HepG2 (cell line): Measurements from ENCODE around the gene PSMB3. TPM values are rescaled to one million over a fixed set of nuclear protein-coding genes. Genes with fewer than 3 reads are reported as not detected.
A peak's percentile ranks its signal among the peaks of the same experiment; 100 is the strongest.

Source experiments
- ADNP ChIP-seq: sonication (generic); formaldehyde crosslinking; IDR thresholded peaks from 2 replicates; pipeline ENCODE4 v1.4.0; 2020; ENCODE audit warnings: missing genetic modification reagents
- ATF7 ChIP-seq, 2 experiments: fragments of 450-650 bp in 1 of 2; sonication (generic) in 1 of 2; formaldehyde crosslinking in 1 of 2; IDR thresholded peaks; 2 replicates each; pipeline versions ENCODE4 v1.4.0 to v1.6.1; 2016 to 2020; ENCODE audit warnings: antibody characterized with exemption in 1 of 2, mild to moderate bottlenecking in 1 of 2, missing genetic modification reagents in 1 of 2
- ESRRA ChIP-seq: sonication (generic); formaldehyde crosslinking; IDR thresholded peaks from 2 replicates; pipeline ENCODE4 v1.5.1; 2020; ENCODE audit warnings: mild to moderate bottlenecking, low read depth, missing genetic modification reagents
- GATAD2A ChIP-seq: IDR thresholded peaks from 2 replicates; pipeline ENCODE4 v1.6.1; 2016
- HMG20A ChIP-seq: IDR thresholded peaks from 2 replicates; pipeline ENCODE4 v1.6.1; 2016; ENCODE audit warnings: borderline replicate concordance
- HOXA7 ChIP-seq: sonication (generic); formaldehyde crosslinking; IDR thresholded peaks from 2 replicates; pipeline ENCODE4 v1.8.1; 2022; ENCODE audit warnings: mild to moderate bottlenecking, missing genetic modification reagents, moderate library complexity
- IRF2 ChIP-seq: IDR thresholded peaks from 2 replicates; pipeline ENCODE4 v1.6.1; 2018; ENCODE audit warnings: missing genetic modification reagents, missing compliant biosample characterization
- MEIS2 ChIP-seq: sonication (generic); formaldehyde crosslinking; IDR thresholded peaks from 2 replicates; pipeline ENCODE4 v1.9.0; 2021; ENCODE audit warnings: mild to moderate bottlenecking, missing genetic modification reagents
- MYC ChIP-seq: sonication (generic); formaldehyde crosslinking; IDR thresholded peaks from 2 replicates; pipeline ENCODE4 v1.9.0; 2021; ENCODE audit warnings: missing genetic modification reagents, borderline replicate concordance
- NAIF1 ChIP-seq: sonication (generic); formaldehyde crosslinking; IDR thresholded peaks from 2 replicates; pipeline ENCODE4 v1.5.0; 2020; ENCODE audit warnings: mild to moderate bottlenecking, missing genetic modification reagents, borderline replicate concordance
- NCOA1 ChIP-seq: sonication (generic); formaldehyde crosslinking; IDR thresholded peaks from 2 replicates; pipeline ENCODE4 v1.9.0; 2021; ENCODE audit warnings: missing genetic modification reagents
- NFATC3 ChIP-seq: sonication (generic); formaldehyde crosslinking; IDR thresholded peaks from 2 replicates; pipeline ENCODE4 v1.5.1; 2020; ENCODE audit warnings: mild to moderate bottlenecking, missing genetic modification reagents
- PHF8 ChIP-seq: sonication (generic); formaldehyde crosslinking; IDR thresholded peaks from 2 replicates; pipeline ENCODE4 v1.5.0; 2020; ENCODE audit warnings: missing genetic modification reagents
- POLR2G ChIP-seq: fragments of 200-400 bp; formaldehyde crosslinking; IDR thresholded peaks from 2 replicates; pipeline ENCODE4 v1.6.1; 2018; ENCODE audit warnings: mild to moderate bottlenecking, low read depth, low read length, moderate library complexity
- REL ChIP-seq: sonication (generic); formaldehyde crosslinking; conservative IDR thresholded peaks from 2 replicates; pipeline ENCODE4 v1.8.0; 2022; ENCODE audit warnings: mild to moderate bottlenecking, missing genetic modification reagents, moderate library complexity
- SAP130 ChIP-seq: IDR thresholded peaks from 2 replicates; pipeline ENCODE4 v1.6.1; 2016; ENCODE audit warnings: low read depth
- SIN3B ChIP-seq: fragments of 150-350 bp; IDR thresholded peaks from 2 replicates; pipeline ENCODE4 v1.6.1; 2014; ENCODE audit warnings: low read length
- SOX5 ChIP-seq: IDR thresholded peaks from 2 replicates; pipeline ENCODE4 v1.6.1; 2016; ENCODE audit warnings: borderline replicate concordance
- ZNF205 ChIP-seq: IDR thresholded peaks from 2 replicates; pipeline ENCODE4 v1.6.1; 2018; ENCODE audit warnings: missing biosample characterization, missing genetic modification reagents
- ZNF562 ChIP-seq: sonication (generic); formaldehyde crosslinking; IDR thresholded peaks from 2 replicates; pipeline ENCODE4 v1.8.0; 2022; ENCODE audit warnings: missing genetic modification reagents, borderline replicate concordance
- ZNF577 ChIP-seq: sonication (generic); formaldehyde crosslinking; IDR thresholded peaks from 2 replicates; pipeline ENCODE4 v1.4.0; 2020; ENCODE audit warnings: mild to moderate bottlenecking, low read depth, missing genetic modification reagents, borderline replicate concordance
- ZNF639 ChIP-seq: conservative IDR thresholded peaks from 2 replicates; pipeline ENCODE4 v1.6.1; 2018; ENCODE audit warnings: missing genetic modification reagents
- ZNF724P ChIP-seq: sonication (generic); formaldehyde crosslinking; IDR thresholded peaks from 2 replicates; pipeline ENCODE4 v1.8.0; 2022; ENCODE audit warnings: missing genetic modification reagents, borderline replicate concordance
- polyA plus RNA-seq, 8 experiments: library from polyadenylated mRNA; depleted of rRNA in 3 of 8; stranded (reverse) in 7 of 8; unstranded in 1 of 8; fragments of >200 nt; fragmentation: Illumina TruSeq in 4 of 8; extraction: Trizol in 4 of 8; gene quantifications; 2 replicates each; pipeline versions ENCODE4 v1.2.1 to v1.2.3, GENCODE V29; 2011 to 2016; ENCODE audit warnings: low read depth in 4 of 8, missing spikeins in 1 of 8, mixed read lengths in 1 of 8; ENCODE audit not compliant: insufficient read depth in 1 of 8
- total RNA-seq, 5 experiments: library from RNA; depleted of rRNA; stranded (reverse); fragments of >200 nt; fragmentation: Illumina TruSeq; extraction: Trizol; gene quantifications; 2 replicates each; pipeline ENCODE4 v1.2.3, GENCODE V29; 2016; ENCODE audit warnings: low read depth in 1 of 5
- TF ChIP-seq, protein P1 (sequence below): sonication (generic); formaldehyde crosslinking; IDR thresholded peaks from 2 replicates; pipeline ENCODE4 v1.9.0; 2021; ENCODE audit warnings: missing genetic modification reagents, mild to moderate bottlenecking, borderline replicate concordance
- TF ChIP-seq, protein P2 (sequence below): sonication (generic); formaldehyde crosslinking; IDR thresholded peaks from 2 replicates; pipeline ENCODE4 v1.5.0; 2020; ENCODE audit warnings: mild to moderate bottlenecking, missing genetic modification reagents, borderline replicate concordance
- TF ChIP-seq, protein P3 (sequence below): sonication (generic); formaldehyde crosslinking; IDR thresholded peaks from 2 replicates; pipeline ENCODE4 v1.5.0; 2020; ENCODE audit warnings: missing genetic modification reagents

Gene PSMB3
- total and polyA plus RNA-seq, 2 of the 13 experiments (the other 11 are each of a cell fraction or from before 2014, with no cell fraction given), result 366 to 517 TPM

DNA sequence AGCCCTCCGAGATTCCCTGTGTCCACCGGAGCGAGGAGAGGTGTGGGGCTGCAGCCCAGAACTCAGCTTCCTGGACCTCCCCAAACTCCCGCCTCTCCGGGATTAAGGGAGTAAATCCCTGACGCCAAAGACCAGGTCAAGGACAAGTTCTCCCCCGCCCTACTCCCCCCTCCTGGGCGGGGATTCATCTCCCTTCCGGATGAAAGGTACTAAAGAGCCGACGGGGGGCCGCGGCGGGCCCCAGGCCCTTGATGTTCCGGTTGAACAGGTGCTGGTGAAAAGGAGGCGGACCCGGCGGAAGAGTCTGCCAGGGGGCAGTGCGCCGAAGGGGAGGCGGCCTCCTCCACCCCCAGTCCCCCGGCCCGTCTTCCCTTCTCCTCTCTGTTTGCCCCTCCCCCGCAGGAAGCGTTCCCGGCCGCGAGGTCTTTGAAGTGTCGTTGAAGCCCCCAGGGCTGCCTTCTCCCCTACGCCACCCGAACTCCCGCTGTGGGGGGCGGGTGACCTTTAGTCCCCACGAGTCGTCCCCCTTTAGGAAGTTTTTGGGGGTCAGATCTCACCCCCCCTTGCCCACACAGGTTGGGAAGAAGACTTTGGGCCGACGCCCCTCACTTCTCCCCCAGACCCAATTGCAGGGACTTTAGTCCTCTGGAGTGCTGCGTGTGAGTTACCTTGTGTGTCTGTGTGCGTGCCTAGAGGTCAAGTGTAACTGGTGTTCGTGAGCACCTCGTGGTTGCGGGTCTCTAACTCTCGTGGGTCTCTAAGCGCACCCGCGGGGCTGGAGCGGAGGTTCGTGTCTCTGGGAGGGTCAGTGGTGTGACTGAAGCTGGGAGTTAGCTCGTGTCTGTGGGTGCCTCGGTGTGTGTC is 48.6 kb upstream of the PSMB3 start (continued):
- peak; percentile 95 for TF ChIP-seq REL (CRISPR knock-in tag)
- TF ChIP-seq, protein P1, sequence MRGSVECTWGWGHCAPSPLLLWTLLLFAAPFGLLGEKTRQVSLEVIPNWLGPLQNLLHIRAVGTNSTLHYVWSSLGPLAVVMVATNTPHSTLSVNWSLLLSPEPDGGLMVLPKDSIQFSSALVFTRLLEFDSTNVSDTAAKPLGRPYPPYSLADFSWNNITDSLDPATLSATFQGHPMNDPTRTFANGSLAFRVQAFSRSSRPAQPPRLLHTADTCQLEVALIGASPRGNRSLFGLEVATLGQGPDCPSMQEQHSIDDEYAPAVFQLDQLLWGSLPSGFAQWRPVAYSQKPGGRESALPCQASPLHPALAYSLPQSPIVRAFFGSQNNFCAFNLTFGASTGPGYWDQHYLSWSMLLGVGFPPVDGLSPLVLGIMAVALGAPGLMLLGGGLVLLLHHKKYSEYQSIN (CRISPR knock-in tag), result no peak
- TF ChIP-seq IRF2 (CRISPR knock-in tag), result peak; percentile 97
- TF ChIP-seq NFATC3 (CRISPR knock-in tag), result peak; percentile 17; the same call in 1 of the 2 replicates
- peak; percentile 99 for TF ChIP-seq SAP130 (CRISPR knock-in tag)
- TF ChIP-seq ZNF577, result 0 out of 2 replicates have a peak, but pooled peaks have one; percentile 30
- peak; percentile 99 for TF ChIP-seq NCOA1 (CRISPR knock-in tag)
- peak; percentile 85 for TF ChIP-seq ESRRA (CRISPR knock-in tag)
- TF ChIP-seq MYC, result peak; percentile 88
- peak; percentile 98 for TF ChIP-seq MEIS2 (CRISPR knock-in tag)
- TF ChIP-seq ATF7 (IDR thresholded peaks at IDR 0.05), result no peak
- peak; percentile 83 for TF ChIP-seq ATF7 (CRISPR knock-in tag; IDR thresholded peaks at IDR 0.05)
- TF ChIP-seq, protein P2, sequence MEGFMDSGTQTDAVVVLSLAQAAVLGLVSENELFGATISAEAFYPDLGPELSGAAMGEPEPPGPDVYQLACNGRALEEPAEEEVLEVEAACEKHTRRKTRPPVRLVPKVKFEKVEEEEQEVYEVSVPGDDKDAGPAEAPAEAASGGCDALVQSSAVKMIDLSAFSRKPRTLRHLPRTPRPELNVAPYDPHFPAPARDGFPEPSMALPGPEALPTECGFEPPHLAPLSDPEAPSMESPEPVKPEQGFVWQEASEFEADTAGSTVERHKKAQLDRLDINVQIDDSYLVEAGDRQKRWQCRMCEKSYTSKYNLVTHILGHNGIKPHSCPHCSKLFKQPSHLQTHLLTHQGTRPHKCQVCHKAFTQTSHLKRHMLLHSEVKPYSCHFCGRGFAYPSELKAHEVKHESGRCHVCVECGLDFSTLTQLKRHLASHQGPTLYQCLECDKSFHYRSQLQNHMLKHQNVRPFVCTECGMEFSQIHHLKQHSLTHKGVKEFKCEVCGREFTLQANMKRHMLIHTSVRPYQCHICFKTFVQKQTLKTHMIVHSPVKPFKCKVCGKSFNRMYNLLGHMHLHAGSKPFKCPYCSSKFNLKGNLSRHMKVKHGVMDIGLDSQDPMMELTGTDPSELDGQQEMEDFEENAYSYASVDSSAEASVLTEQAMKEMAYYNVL (CRISPR knock-in tag), result peak; percentile 95
- peak; percentile 59; the same call in 1 of the 2 replicates for TF ChIP-seq ZNF562
- 0 out of 2 replicates have a peak, but pooled peaks have one; percentile 22 for TF ChIP-seq HOXA7 (CRISPR knock-in tag)
- peak; percentile 76 for TF ChIP-seq PHF8 (CRISPR knock-in tag)
- peak; percentile 42; the same call in 1 of the 2 replicates for TF ChIP-seq SIN3B
- TF ChIP-seq NAIF1 (CRISPR knock-in tag), result peak; percentile 77
- TF ChIP-seq, protein P3, sequence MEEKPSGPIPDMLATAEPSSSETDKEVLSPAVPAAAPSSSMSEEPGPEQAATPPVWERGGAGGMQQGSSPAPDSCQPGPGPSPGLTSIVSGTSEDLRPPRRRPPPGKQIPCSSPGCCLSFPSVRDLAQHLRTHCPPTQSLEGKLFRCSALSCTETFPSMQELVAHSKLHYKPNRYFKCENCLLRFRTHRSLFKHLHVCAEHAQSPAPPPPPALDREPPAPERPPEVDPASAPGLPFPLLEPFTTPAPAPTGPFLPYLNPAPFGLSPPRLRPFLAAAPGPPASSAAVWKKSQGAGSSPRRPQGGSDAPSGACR, result peak; percentile 93
- peak; percentile 66; the same call in 1 of the 2 replicates for TF ChIP-seq ADNP
- peak; percentile 96 for TF ChIP-seq ZNF205 (CRISPR knock-in tag)
- TF ChIP-seq HMG20A, result peak; percentile 95
- peak; percentile 92 for TF ChIP-seq GATAD2A (CRISPR knock-in tag)
- peak; percentile 89 for TF ChIP-seq POLR2G
- TF ChIP-seq ZNF639 (CRISPR knock-in tag), result peak; percentile 99
- no peak; the same call in 1 of the 2 replicates for TF ChIP-seq ZNF724P
- TF ChIP-seq SOX5 (CRISPR knock-in tag), result peak; percentile 96
